Measurements from ENCODE around the gene FANCL. TPM values are rescaled to one million over a fixed set of nuclear protein-coding genes. Genes with fewer than 3 reads are reported as not detected.

The FANCL gene
- total and polyA plus RNA-seq, 7 donors, result 7.2 to 38.3 (median 14.5) TPM

GRCh38 chr2:58239243-58239925, 1.7 kb downstream of the FANCL start:
- WGBS, 2 donors, result 69% methylated on average over 3 of the region's 3 CpGs
- no peak for DNase-seq
- H3K4me1 ChIP-seq, result peaks cover 0 to 12% (median 11%) of the 10 kb centered on the region in 4 donors
- H3K27me3 ChIP-seq, result no peaks in the 10 kb centered on the region
- TF ChIP-seq CTCF (IDR thresholded peaks at IDR 0.05), result no peak
- TF ChIP-seq POLR2AphosphoS5 (IDR thresholded peaks at IDR 0.05), result no peak
- TF ChIP-seq POLR2A (IDR thresholded peaks at IDR 0.05), result no peak
- TF ChIP-seq EP300 (IDR thresholded peaks at IDR 0.05), result no peak
- H3K4me3 ChIP-seq, result no peak overlapping the region
- intact Hi-C loops (cut with DNase I), result no loop called here
- no peaks in the 10 kb centered on the region for H3K9me3 ChIP-seq
- H3K27ac ChIP-seq, result no peak overlapping the region
- H3K36me3 ChIP-seq, result no peaks in the 10 kb centered on the region

- DNase-seq, result no peak
- TF ChIP-seq CTCF (IDR thresholded peaks at IDR 0.05) (no peak), EP300 (IDR thresholded peaks at IDR 0.05) (no peak), POLR2AphosphoS5 (IDR thresholded peaks at IDR 0.05) (no peak), POLR2A (IDR thresholded peaks at IDR 0.05) (no peak)
- intact Hi-C loops (cut with DNase I), result no loop called here
- Histone ChIP-seq H3K4me3 (no peak overlapping the region), H3K36me3 (no peaks in the 10 kb centered on the region), H3K27ac (no peak overlapping the region), H3K27me3 (no peaks in the 10 kb centered on the region), H3K9me3 (no peaks in the 10 kb centered on the region), H3K4me1 (peaks cover 0 to 12% (median 11%) of the 10 kb centered on the region in 4 donors)
Measured at GRCh38 chr2:58237741-58238140, 3.4 kb downstream of the FANCL start.

GRCh38 chr2:58235984-58236383, 5.1 kb downstream of the FANCL start:
- DNase-seq, result no peak
- Histone ChIP-seq H3K4me1 (peaks cover 0 to 12% (median 8%) of the 10 kb centered on the region in 4 donors), H3K36me3 (no peaks in the 10 kb centered on the region), H3K27ac (no peak overlapping the region), H3K9me3 (no peaks in the 10 kb centered on the region), H3K27me3 (no peaks in the 10 kb centered on the region), H3K4me3 (no peak overlapping the region)
- TF ChIP-seq POLR2AphosphoS5 (IDR thresholded peaks at IDR 0.05), result no peak
- intact Hi-C loops (cut with DNase I), result no loop called here
- 95% methylated on average over 2 of the region's 2 CpGs for WGBS, 2 donors

GRCh38 chr2:58235170-58235569, 6.0 kb downstream of the FANCL start:
- TF ChIP-seq CTCF (IDR thresholded peaks at IDR 0.05), result no peak
- no peak for TF ChIP-seq POLR2A (IDR thresholded peaks at IDR 0.05)
- no peak for TF ChIP-seq EP300 (IDR thresholded peaks at IDR 0.05)
- no peak for TF ChIP-seq POLR2AphosphoS5 (IDR thresholded peaks at IDR 0.05)
- H3K27me3 ChIP-seq, result no peaks in the 10 kb centered on the region
- H3K9me3 ChIP-seq, result no peaks in the 10 kb centered on the region
- no peak overlapping the region for H3K4me3 ChIP-seq
- WGBS, 2 donors, result 91 to 94% methylated on average over 3 of the region's 3 CpGs
- H3K36me3 ChIP-seq, result no peaks in the 10 kb centered on the region
- no peak for DNase-seq
- peaks cover 0 to 7% (median 4%) of the 10 kb centered on the region in 4 donors for H3K4me1 ChIP-seq
- no peak overlapping the region for H3K27ac ChIP-seq
- intact Hi-C loops (cut with DNase I), result no loop called here

GRCh38 chr2:58228299-58228698, 12.8 kb downstream of the FANCL start:
- H3K27ac ChIP-seq, result no peak overlapping the region
- DNase-seq, result no peak
- no peaks in the 10 kb centered on the region for H3K9me3 ChIP-seq
- H3K36me3 ChIP-seq, result peaks cover 0 to 12% (median 0%) of the 10 kb centered on the region in 4 donors
- 28 to 81% methylated on average over 1 of the region's 1 CpG for WGBS, 2 donors
- intact Hi-C loops (cut with DNase I), result no loop called here
- TF ChIP-seq POLR2AphosphoS5 (IDR thresholded peaks at IDR 0.05), result no peak
- H3K4me1 ChIP-seq, result no peaks in the 10 kb centered on the region
- H3K27me3 ChIP-seq, result no peaks in the 10 kb centered on the region
- no peak overlapping the region for H3K4me3 ChIP-seq
